ENCODE data around the gene HOXA9. TPM values are rescaled to one million over a fixed set of nuclear protein-coding genes. Genes with fewer than 3 reads are reported as not detected.

Gene HOXA9
- total and polyA plus RNA-seq, 10 of the 15 experiments (the other 5 are each of a cell fraction or from before 2014, with no cell fraction given), result not detected

GRCh38 chr7:27174874-27175625 is 9.7 kb upstream of the HOXA9 start:
- ATAC-seq (no peak), DNase-seq (ENCODE audit: low read depth, low spot score) (no peak), FAIRE-seq (no peak)
- TF ChIP-seq NKRF (conservative IDR thresholded peaks at IDR 0.05) (no peak), MTA3 (IDR thresholded peaks at IDR 0.05; ENCODE audit: borderline replicate concordance, low read length) (no peak), ZNF274 (IDR thresholded peaks at IDR 0.05; ENCODE audit: insufficient read depth, insufficient read length) (no peak), CBFB (IDR thresholded peaks at IDR 0.05; ENCODE audit: low read depth) (no peak), ATF7 (IDR thresholded peaks at IDR 0.05; ENCODE audit: low read depth) (no peak), JUND (IDR thresholded peaks at IDR 0.05; ENCODE audit: low read depth, low read length) (no peak), ATF3 (IDR thresholded peaks at IDR 0.05; ENCODE audit: borderline replicate concordance, extremely low read depth, low read depth, low read length) (no peak), CHD4 (IDR thresholded peaks at IDR 0.05) (no peak), MEF2A (IDR thresholded peaks at IDR 0.05; ENCODE audit: insufficient read depth, low read depth, low read length) (no peak), KDM1A (IDR thresholded peaks at IDR 0.05; ENCODE audit: borderline replicate concordance) (no peak), ATF2 (IDR thresholded peaks at IDR 0.05; ENCODE audit: low read length) (no peak), KAT2A (conservative IDR thresholded peaks at IDR 0.05; ENCODE audit: control insufficient read depth, low read depth, low read length) (no peak), ZBED1 (IDR thresholded peaks at IDR 0.05; ENCODE audit: borderline replicate concordance) (no peak), SUZ12 (IDR thresholded peaks at IDR 0.05; ENCODE audit: unreplicated experiment) (no peak), ASH2L (IDR thresholded peaks at IDR 0.05; ENCODE audit: borderline replicate concordance, low read depth) (no peak), KLF5 (IDR thresholded peaks at IDR 0.05; ENCODE audit: partially characterized antibody) (no peak), NBN (IDR thresholded peaks at IDR 0.05) (no peak), POLR2AphosphoS2 (IDR thresholded peaks at IDR 0.05; ENCODE audit: low read depth, low read length) (no peak), SMARCA5 (IDR thresholded peaks at IDR 0.05) (no peak), EP300 (IDR thresholded peaks at IDR 0.05; ENCODE audit: borderline replicate concordance in 1 of 2, control insufficient read depth in 1 of 2, low read depth in 2 of 2, low read length in 2 of 2) (no peak)
- Histone ChIP-seq H3K36me3 (ENCODE audit: control insufficient read depth in 2 of 2, insufficient read depth in 2 of 2, low read length in 1 of 2) (no peaks in the 10 kb centered on the region), H4K20me1 (ENCODE audit: control insufficient read depth, insufficient read depth) (no peaks in the 10 kb centered on the region), H3K4me2 (ENCODE audit: control insufficient read depth, insufficient read depth) (no peak overlapping the region), H3K4me3 (no peak overlapping the region), H3K79me2 (ENCODE audit: control insufficient read depth, insufficient read depth, low read length) (no peaks in the 10 kb centered on the region), H3K9me3 (replicated peaks; ENCODE audit: control insufficient read depth, insufficient read depth, low read length) (no peaks in the 10 kb centered on the region; the same call in 2 of the 3 replicates), H3K9ac (ENCODE audit: control insufficient read depth, insufficient read depth, low read length) (no peak overlapping the region), H2AFZ (ENCODE audit: control insufficient read depth, low read depth, low read length) (no peak overlapping the region), H3K27me3 (replicated peaks in 1 of 2; ENCODE audit: control insufficient read depth in 2 of 2, insufficient read depth in 2 of 2, low read length in 1 of 2) (peaks cover 15 to 23% of the 10 kb centered on the region in 2 experiments), H3K27ac (ENCODE audit: control insufficient read depth, insufficient read depth) (no peak overlapping the region), H3K4me1 (ENCODE audit: control insufficient read depth, insufficient read depth, low read length) (no peaks in the 10 kb centered on the region)
- WGBS (ENCODE audit: insufficient coverage, insufficient replicate concordance, low lambda C conversion rate, missing lambda C conversion rate), result 64% methylated on average over 12 of the region's 12 CpGs
- in situ Hi-C loops (cut with MboI), result loop anchor here (25.0 kb wide), 1 partner anchor 1088 kb away; no protein-coding TSS in a partner anchor
- ChIA-PET RAD21 (ENCODE audit: unreplicated experiment) (no interaction called here), SMC1A (ENCODE audit: uncharacterized antibody, unreplicated experiment) (no interaction called here), POLR2A (no interaction called here), CTCF (no interaction called here)
- BruUV-seq (replicated peaks), result no TSS peak
- intact Hi-C loops (cut with micrococcal nuclease; ENCODE audit: unreplicated experiment), result no loop called here

All from GM12878 (cell line).